ENCODE measurements around the gene SLC52A1.

The SLC52A1 gene

GRCh38 chr17:4987767-4988567 is 47.3 kb downstream of the SLC52A1 start:
- DNase-seq (ENCODE audit: low read depth, low spot score): no peak

GRCh38 chr17:4986951-4987766 is 48.1 kb downstream of the SLC52A1 start, which contains the start of gene CAMTA2:
Gene CAMTA2, minus strand, starts transcription at chr17:4987675. Its CDS starts 1,453 bp downstream, at chr17:4986222.
- peak; percentile 77 for DNase-seq (ENCODE audit: low read depth, low spot score)

GRCh38 chr17:4986403-4986802 is 48.8 kb downstream of the SLC52A1 start:
- DNase-seq (ENCODE audit: low read depth, low spot score): no peak
